Spleen (tissue), 11 donors: ENCODE data around the gene ADD2. TPM values are rescaled to one million over a fixed set of nuclear protein-coding genes. Genes with fewer than 3 reads are reported as not detected.

Experiments
- DNase-seq: peaks from one replicate; pipeline ENCODE4 v3.0.0-alpha.2; 2020
- H3K27ac ChIP-seq, 8 donors: fragments of 200-600 bp; sonication (generic) in 7 of 8; 1 replicate in 4 of 8; 2 replicates in 4 of 8; pipeline versions ENCODE4 v1.5.0 to v1.8.0; 2016 to 2021; ENCODE audit warnings: inconsistent platforms in 4 of 8, mild to moderate bottlenecking in 4 of 8, moderate library complexity in 1 of 8
- H3K27me3 ChIP-seq, 7 donors: fragments of 200-600 bp; sonication (generic) in 6 of 7; replicated peaks in 1 of 7; 1 replicate in 4 of 7; 2 replicates in 3 of 7; pipeline versions ENCODE4 v1.5.0 to v1.8.0; 2016 to 2021; ENCODE audit warnings: inconsistent platforms in 3 of 7, mild to moderate bottlenecking in 1 of 7
- H3K36me3 ChIP-seq, 6 donors: fragments of 200-600 bp; sonication (generic) in 5 of 6; 1 replicate in 4 of 6; 2 replicates in 2 of 6; pipeline versions ENCODE4 v1.5.0 to v1.8.0; 2016 to 2021; ENCODE audit warnings: inconsistent platforms in 2 of 6
- H3K4me1 ChIP-seq, 6 donors: fragments of 200-600 bp; sonication (generic) in 5 of 6; 1 replicate in 3 of 6; 2 replicates in 3 of 6; pipeline versions ENCODE4 v1.5.0 to v1.8.0; 2016 to 2021; ENCODE audit warnings: inconsistent platforms in 3 of 6
- H3K4me3 ChIP-seq, 8 donors: fragments of 200-600 bp; sonication (generic) in 7 of 8; 1 replicate in 4 of 8; 2 replicates in 4 of 8; pipeline versions ENCODE4 v1.5.0 to v1.8.0; 2016 to 2021; ENCODE audit warnings: inconsistent platforms in 4 of 8, mild to moderate bottlenecking in 4 of 8, moderate library complexity in 2 of 8
- H3K9me3 ChIP-seq, 8 donors: fragments of 200-600 bp; sonication (generic) in 7 of 8; 1 replicate in 4 of 8; 2 replicates in 4 of 8; pipeline versions ENCODE4 v1.5.0 to v1.8.0; 2016 to 2021; ENCODE audit warnings: inconsistent platforms in 4 of 8
- POLR2A ChIP-seq, 3 donors: fragments of 450-650 bp; IDR thresholded peaks; one replicate each; pipeline ENCODE4 v1.5.1; 2017; ENCODE audit warnings: antibody characterized with exemption in 3 of 3, mild to moderate bottlenecking in 1 of 3
- POLR2AphosphoS5 ChIP-seq, 3 donors: sonication (generic); formaldehyde crosslinking; IDR thresholded peaks; one replicate each; pipeline ENCODE4 v1.5.1; 2017; ENCODE audit warnings: antibody characterized with exemption in 3 of 3
- WGBS, 5 donors: extraction: QIAGEN DNeasy Blood & Tissue Kit in 3 of 5; methylation state at CpG; one replicate each; pipeline versions ENCODE4 v1.1.5 to v1.1.7; 2013 to 2018; 5-methylcytosine and 5-hydroxymethylcytosine counted together
- intact Hi-C: fragments of 100-400 bp; cut with DNase I; formaldehyde crosslinking; loops from one replicate; pipeline ENCODE4 v1.15.0; 2023; ENCODE audit warnings: low total_unique reads
- polyA plus RNA-seq, 3 donors: library from polyadenylated mRNA; stranded (reverse); fragments of 200-250 nt; gene quantifications; one replicate each; pipeline ENCODE4 v1.2.1, GENCODE V29; 2013
- total RNA-seq, 7 donors: library from RNA; depleted of rRNA in 3 of 7; stranded (reverse); fragments of >200 nt in 3 of 7; fragmentation: NEBNext Ultra II Directional in 4 of 7; extraction: Animal tissue kit (Norgen Biotek cat#: 25700) in 4 of 7; gene quantifications; one replicate each; pipeline versions ENCODE4 v1.1.0 to v1.2.1, GENCODE V29; 2016 to 2021
- TF ChIP-seq, protein P1 (sequence below), 11 experiments: fragments of 200-600 bp in 7 of 11; fragments of 450-650 bp in 4 of 11; sonication (generic) in 4 of 11; IDR thresholded peaks in 8 of 11; conservative IDR thresholded peaks in 3 of 11; 1 replicate in 7 of 11; 2 replicates in 4 of 11; pipeline versions ENCODE4 v1.4.0 to v1.8.0; 2016 to 2021; ENCODE audit warnings: antibody characterized with exemption in 11 of 11, inconsistent platforms in 4 of 11, mild to moderate bottlenecking in 1 of 11
- donor health status: healthy with polysubstance abuse.
- donor health status: DM: no; HTN: no; CAD: no; lungs with moderate emphysema.
- donor health status: DM: no; HTN: no; CAD: no.
- donor health status: Bipolar disorder and iron deficiency.
- donor health status: healthy.
- donor health status: DM: no; HTN: no; CAD: no.
- donor health status: DM: yes; HTN: yes; CAD: no.

The ADD2 gene
- total and polyA plus RNA-seq, 10 donors = 0.47 to 7.1 (median 3.8) TPM

DNA sequence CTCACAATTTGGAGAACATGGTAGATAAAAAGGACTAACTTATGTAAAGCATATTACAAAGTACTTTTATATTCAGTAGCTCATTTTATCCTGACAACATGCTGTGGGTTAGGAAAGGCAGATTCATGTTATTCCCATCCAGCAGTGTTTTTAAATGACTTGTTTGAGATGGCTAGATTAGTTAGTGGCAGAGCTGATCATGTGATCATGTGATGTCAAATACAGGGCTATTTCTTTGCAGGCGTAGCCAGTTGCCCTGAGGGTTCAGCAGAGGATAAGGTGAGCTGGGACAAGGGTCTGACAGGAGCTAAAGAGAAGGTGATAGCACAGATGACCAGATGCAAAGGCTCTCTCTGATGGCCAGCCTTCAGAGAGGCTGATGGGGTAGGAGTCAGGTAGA, 97.8 kb downstream of the ADD2 start:
- intact Hi-C loops = no loop called here
- Histone ChIP-seq H3K27ac (no peak overlapping the region), H3K9me3 (no peaks in the 10 kb centered on the region), H3K27me3 (no peaks in the 10 kb centered on the region), H3K4me1 (no peaks in the 10 kb centered on the region), H3K4me3 (no peak overlapping the region), H3K36me3 (peaks cover 0 to 3% (median 0%) of the 10 kb centered on the region in 6 donors)
- TF ChIP-seq POLR2AphosphoS5 (IDR thresholded peaks at IDR 0.05) = no peak
- no peak for TF ChIP-seq POLR2A (IDR thresholded peaks at IDR 0.05)
- TF ChIP-seq, protein P1, sequence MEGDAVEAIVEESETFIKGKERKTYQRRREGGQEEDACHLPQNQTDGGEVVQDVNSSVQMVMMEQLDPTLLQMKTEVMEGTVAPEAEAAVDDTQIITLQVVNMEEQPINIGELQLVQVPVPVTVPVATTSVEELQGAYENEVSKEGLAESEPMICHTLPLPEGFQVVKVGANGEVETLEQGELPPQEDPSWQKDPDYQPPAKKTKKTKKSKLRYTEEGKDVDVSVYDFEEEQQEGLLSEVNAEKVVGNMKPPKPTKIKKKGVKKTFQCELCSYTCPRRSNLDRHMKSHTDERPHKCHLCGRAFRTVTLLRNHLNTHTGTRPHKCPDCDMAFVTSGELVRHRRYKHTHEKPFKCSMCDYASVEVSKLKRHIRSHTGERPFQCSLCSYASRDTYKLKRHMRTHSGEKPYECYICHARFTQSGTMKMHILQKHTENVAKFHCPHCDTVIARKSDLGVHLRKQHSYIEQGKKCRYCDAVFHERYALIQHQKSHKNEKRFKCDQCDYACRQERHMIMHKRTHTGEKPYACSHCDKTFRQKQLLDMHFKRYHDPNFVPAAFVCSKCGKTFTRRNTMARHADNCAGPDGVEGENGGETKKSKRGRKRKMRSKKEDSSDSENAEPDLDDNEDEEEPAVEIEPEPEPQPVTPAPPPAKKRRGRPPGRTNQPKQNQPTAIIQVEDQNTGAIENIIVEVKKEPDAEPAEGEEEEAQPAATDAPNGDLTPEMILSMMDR (IDR thresholded peaks at IDR 0.05 in 8 of 11, conservative IDR thresholded peaks at IDR 0.05 in 3 of 11) = no peak
- DNase-seq = no peak
- WGBS, 5 donors = 91 to 100% (median 96%) methylated on average over 1 of the region's 1 CpG

DNA sequence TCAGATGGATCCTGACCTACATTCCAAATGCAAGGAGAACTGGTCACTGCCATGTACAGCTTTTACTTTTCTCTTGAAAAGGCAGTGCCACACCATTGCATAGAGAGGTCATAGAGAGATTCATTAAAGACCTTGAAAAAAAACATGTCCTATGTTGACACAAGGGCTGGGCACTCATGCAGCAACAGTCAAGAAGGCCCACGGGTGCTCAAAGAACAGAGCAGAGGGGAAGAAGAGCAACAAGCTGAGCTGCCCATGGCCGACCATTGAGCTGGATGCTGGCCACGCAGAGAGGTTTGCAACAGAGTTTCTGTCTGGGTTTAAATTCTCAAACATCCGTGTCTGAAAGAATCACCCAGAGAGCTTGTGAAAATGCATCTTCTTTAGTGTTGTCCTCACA, 99.1 kb downstream of the ADD2 start:
- intact Hi-C loops = no loop called here
- WGBS, 5 donors = 84 to 91% (median 88%) methylated on average over 4 of the region's 4 CpGs

DNA sequence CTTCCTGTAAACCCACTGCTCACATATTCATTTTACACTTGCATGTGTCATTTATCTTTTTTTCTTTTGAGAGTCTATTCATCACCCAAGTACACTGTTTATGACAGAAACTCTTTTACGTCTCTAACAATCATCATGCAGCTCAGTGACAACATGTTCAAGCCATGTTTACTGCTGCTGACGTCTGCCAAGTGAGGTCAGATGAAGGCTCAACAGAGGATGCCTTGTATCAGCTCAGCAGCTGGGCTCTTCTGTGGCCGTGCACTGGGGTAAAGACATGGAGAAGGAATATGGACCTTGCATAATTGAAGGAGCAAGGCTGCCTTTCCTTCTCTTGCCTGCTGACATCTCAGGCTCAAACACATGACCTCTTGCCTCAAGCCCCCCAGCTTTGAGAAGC, 99.6 kb downstream of the ADD2 start:
- DNase-seq = peak; percentile 20
- WGBS, 5 donors = 79 to 85% (median 83%) methylated on average over 3 of the region's 3 CpGs
- Histone ChIP-seq H3K4me1 (no peaks in the 10 kb centered on the region), H3K27me3 (no peaks in the 10 kb centered on the region), H3K9me3 (no peaks in the 10 kb centered on the region), H3K4me3 (no peak overlapping the region), H3K27ac (no peak overlapping the region), H3K36me3 (no peaks in the 10 kb centered on the region)
- TF ChIP-seq POLR2A (IDR thresholded peaks at IDR 0.05) = no peak
- TF ChIP-seq, protein P1 (IDR thresholded peaks at IDR 0.05 in 8 of 11, conservative IDR thresholded peaks at IDR 0.05 in 3 of 11) = no peak
- TF ChIP-seq POLR2AphosphoS5 (IDR thresholded peaks at IDR 0.05) = no peak
- intact Hi-C loops = no loop called here

More for the DNA sequence above, 99.1 kb downstream of the ADD2 start:
- Histone ChIP-seq H3K27me3 (no peaks in the 10 kb centered on the region), H3K4me3 (no peak overlapping the region), H3K36me3 (no peaks in the 10 kb centered on the region), H3K4me1 (no peaks in the 10 kb centered on the region), H3K27ac (no peak overlapping the region), H3K9me3 (no peaks in the 10 kb centered on the region)
- TF ChIP-seq POLR2AphosphoS5 (IDR thresholded peaks at IDR 0.05) (no peak), POLR2A (IDR thresholded peaks at IDR 0.05) (no peak)
- TF ChIP-seq, protein P1 (IDR thresholded peaks at IDR 0.05 in 8 of 11, conservative IDR thresholded peaks at IDR 0.05 in 3 of 11) = no peak
- DNase-seq = peak; percentile 35

DNA sequence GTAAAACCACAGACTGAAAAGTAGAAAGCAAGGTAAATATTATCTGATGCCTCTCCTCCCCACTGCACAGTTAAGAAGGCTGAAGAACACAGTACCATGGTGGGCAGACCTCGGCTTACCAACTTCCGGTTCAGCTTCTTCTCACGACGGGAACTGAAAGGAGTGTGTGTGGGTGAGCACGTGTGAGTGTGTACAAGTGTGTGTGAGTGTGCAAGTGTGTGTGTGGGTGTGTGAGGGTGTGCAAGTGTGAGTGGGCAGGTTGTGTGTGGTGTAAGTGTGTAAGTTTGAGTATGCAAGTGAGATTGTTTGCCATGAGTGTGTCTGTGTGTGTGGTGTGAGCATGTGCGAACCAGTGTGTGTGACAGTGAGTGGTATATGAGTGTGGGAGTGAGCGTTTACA, 103.5 kb downstream of the ADD2 start:
- H3K36me3 ChIP-seq = no peaks in the 10 kb centered on the region
- H3K27me3 ChIP-seq = no peaks in the 10 kb centered on the region
- intact Hi-C loops = no loop called here
- no peak overlapping the region for H3K27ac ChIP-seq
- no peak overlapping the region for H3K4me3 ChIP-seq
- WGBS, 5 donors = 69 to 82% (median 77%) methylated on average over 7 of the region's 7 CpGs
- TF ChIP-seq, protein P1 (IDR thresholded peaks at IDR 0.05 in 8 of 11, conservative IDR thresholded peaks at IDR 0.05 in 3 of 11) = no peak
- no peak for TF ChIP-seq POLR2A (IDR thresholded peaks at IDR 0.05)
- TF ChIP-seq POLR2AphosphoS5 (IDR thresholded peaks at IDR 0.05) = no peak
- DNase-seq = peak; percentile 31
- no peaks in the 10 kb centered on the region for H3K9me3 ChIP-seq
- H3K4me1 ChIP-seq = no peaks in the 10 kb centered on the region
